Stimulated activated naive CD8-positive, alpha-beta T cell treated with anti-CD3 and anti-CD28 coated beads, Interleukin-15, amount 100 ng/mL, for 72 hours (primary cell): ENCODE data around the gene PHLPP1.

ENCODE experiments used
- ATAC-seq: fragments of 150-1000 bp; cut with Tn5 transposase; 2 replicates; pipeline ENCODE4 v1.10.0; 2021; ENCODE audit warnings: mild to moderate bottlenecking, moderate library complexity
- DNase-seq, 2 donors: peaks; one replicate each; pipeline ENCODE4 v3.0.0; 2021 to 2022
- H3K27ac Mint-ChIP-seq, 2 donors: one replicate each; pipeline ENCODE4 v1.8.0; 2022; ENCODE audit warnings: mild to moderate bottlenecking in 2 of 2, mixed read lengths in 2 of 2, moderate library complexity in 2 of 2
- H3K27me3 Mint-ChIP-seq: one replicate; pipeline ENCODE4 v1.8.0; 2022; ENCODE audit warnings: mixed read lengths
- H3K4me1 Mint-ChIP-seq: one replicate; pipeline ENCODE4 v1.8.0; 2022; ENCODE audit warnings: mild to moderate bottlenecking, mixed read lengths
- H3K4me3 Mint-ChIP-seq, 2 donors: one replicate each; pipeline ENCODE4 v1.8.0; 2022; ENCODE audit warnings: mild to moderate bottlenecking in 2 of 2, mixed read lengths in 2 of 2, moderate library complexity in 1 of 2
- H3K9me3 Mint-ChIP-seq, 2 donors: one replicate each; pipeline ENCODE4 v1.8.0; 2022; ENCODE audit warnings: mixed read lengths in 2 of 2

The PHLPP1 gene

DNA sequence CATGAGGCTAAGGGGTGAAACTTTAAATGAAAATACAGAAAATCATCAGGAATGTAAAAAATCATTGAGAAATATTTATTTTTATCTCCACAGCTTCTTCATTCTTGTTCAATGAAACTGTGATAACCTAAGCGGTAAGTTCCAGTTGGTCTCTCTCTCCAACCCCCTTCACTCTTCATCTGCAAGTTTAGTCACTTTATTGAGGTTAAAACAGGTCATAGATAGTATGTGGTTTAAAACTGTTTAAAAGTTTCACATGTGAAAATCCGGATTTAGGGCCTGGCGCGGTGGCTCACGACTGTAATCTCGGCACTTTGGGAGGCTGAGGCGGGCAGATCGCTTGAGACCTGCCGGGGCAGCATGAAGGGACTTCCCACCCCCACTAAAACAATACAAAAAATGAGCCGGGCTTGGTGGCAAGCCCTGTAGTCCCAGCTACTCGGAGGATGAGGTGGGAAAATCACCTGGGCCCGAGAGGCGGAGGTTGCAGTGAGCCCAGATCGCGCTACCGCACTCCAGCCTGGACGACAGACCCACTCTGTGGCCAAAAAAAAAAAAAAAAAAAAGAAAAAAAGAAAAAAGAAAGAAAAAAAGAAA, 1.6 kb upstream of the PHLPP1 start:
- ATAC-seq (no peak), DNase-seq (no peak)
- Mint-ChIP-seq H3K27me3 (no peaks in the 10 kb centered on the region), H3K9me3 (no peaks in the 10 kb centered on the region), H3K27ac (no peak overlapping the region), H3K4me3 (peak overlapping the region in 1 of 2 donors; percentile 37), H3K4me1 (peaks cover 23% of the 10 kb centered on the region)

DNA sequence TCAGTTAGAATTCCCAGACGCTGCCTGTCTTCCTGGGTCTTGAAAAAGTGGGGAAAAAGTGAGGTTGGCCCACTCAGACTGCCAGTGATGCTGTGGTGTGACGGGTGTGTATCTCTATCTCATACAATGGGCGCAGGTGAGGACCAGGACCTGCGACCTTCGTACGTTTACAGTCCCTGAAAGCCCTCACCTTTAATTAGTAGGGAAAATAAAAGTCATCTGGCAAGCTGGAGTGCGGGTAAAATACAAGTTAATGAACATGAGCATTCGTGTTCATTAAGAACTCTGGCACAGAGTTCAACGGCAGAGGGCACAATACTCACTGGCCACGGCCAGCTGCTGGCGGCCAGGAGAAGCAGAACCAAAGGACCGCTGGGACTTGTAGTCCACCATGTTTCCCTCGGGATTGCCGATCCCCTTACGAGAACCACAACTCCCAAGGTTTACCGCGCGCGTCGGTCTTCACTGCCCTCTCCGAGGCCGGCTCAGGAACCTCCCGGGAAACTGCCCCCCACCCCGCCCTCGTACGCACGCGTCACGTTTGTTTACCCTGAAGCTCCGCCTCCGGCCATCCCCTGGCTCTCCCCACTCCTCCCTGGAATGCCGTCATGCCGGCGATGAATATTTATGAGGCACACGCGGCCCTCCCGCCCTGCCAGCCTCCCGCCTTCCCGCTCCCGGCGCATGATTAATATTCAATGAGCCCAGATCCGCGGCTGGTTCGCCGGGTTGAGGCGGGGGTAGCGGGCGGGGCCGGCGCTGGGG, 488 bp upstream of the PHLPP1 start:
- Mint-ChIP-seq H3K4me1 (peaks cover 34% of the 10 kb centered on the region), H3K9me3 (no peaks in the 10 kb centered on the region), H3K27me3 (no peaks in the 10 kb centered on the region), H3K4me3 (peak overlapping the region; percentile 83 to 84), H3K27ac (peak overlapping the region; percentile 53 to 74)
- ATAC-seq (peak; percentile 74), DNase-seq (peak; percentile 84 to 87)

DNA sequence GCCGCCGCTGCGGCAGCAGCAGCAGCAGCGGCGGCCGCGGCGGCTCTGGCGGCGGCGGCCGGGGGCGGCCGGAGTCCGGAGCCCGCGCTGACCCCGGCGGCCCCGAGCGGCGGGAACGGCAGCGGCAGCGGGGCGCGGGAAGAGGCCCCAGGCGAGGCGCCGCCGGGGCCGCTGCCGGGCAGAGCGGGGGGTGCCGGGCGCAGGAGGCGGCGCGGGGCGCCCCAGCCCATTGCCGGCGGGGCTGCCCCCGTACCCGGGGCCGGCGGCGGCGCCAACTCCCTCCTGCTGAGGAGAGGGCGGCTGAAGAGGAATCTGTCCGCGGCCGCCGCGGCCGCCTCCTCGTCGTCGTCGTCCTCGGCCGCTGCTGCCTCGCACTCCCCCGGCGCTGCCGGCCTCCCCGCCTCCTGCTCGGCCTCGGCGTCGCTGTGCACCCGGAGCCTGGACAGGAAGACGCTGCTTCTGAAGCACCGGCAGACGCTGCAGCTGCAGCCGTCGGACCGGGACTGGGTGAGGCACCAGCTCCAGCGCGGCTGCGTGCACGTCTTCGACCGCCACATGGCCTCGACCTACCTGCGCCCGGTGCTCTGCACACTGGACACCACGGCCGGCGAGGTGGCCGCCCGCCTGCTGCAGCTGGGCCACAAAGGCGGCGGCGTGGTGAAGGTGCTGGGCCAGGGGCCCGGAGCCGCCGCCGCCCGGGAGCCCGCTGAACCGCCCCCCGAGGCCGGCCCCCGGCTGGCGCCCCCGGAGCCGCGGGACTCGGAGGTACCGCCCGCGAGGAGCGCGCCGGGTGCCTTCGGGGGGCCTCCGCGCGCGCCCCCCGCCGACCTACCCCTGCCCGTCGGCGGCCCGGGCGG, 646 bp downstream of the PHLPP1 start:
- peak; percentile 73 to 77 for DNase-seq
- Mint-ChIP-seq H3K9me3 (no peaks in the 10 kb centered on the region), H3K4me1 (peaks cover 45% of the 10 kb centered on the region), H3K27ac (peak overlapping the region in 1 of 2 donors; percentile 63), H3K27me3 (no peaks in the 10 kb centered on the region), H3K4me3 (peak overlapping the region; percentile 83 to 84)
- peak; percentile 64 for ATAC-seq

DNA sequence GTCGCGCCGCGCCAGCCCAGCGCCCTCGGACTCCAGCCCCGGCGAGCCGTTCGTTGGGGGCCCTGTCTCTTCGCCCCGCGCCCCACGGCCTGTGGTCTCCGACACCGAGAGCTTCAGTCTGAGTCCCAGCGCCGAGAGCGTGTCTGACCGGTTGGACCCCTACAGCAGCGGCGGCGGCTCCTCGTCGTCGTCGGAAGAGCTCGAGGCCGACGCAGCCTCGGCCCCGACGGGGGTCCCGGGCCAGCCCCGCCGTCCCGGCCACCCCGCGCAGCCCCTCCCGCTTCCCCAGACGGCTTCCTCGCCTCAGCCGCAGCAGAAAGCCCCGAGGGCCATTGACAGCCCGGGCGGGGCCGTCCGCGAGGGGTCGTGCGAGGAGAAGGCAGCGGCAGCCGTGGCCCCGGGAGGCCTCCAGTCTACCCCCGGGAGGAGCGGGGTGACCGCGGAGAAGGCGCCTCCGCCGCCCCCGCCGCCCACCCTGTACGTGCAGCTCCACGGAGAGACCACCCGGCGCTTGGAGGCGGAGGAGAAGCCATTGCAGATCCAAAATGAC, 1.4 kb downstream of the PHLPP1 start:
- Mint-ChIP-seq H3K27ac (no peak overlapping the region), H3K9me3 (no peaks in the 10 kb centered on the region), H3K27me3 (no peaks in the 10 kb centered on the region), H3K4me3 (peak overlapping the region; percentile 76 to 78), H3K4me1 (peaks cover 48% of the 10 kb centered on the region)
- ATAC-seq = peak; percentile 45
- DNase-seq = peak; percentile 55 to 64

DNA sequence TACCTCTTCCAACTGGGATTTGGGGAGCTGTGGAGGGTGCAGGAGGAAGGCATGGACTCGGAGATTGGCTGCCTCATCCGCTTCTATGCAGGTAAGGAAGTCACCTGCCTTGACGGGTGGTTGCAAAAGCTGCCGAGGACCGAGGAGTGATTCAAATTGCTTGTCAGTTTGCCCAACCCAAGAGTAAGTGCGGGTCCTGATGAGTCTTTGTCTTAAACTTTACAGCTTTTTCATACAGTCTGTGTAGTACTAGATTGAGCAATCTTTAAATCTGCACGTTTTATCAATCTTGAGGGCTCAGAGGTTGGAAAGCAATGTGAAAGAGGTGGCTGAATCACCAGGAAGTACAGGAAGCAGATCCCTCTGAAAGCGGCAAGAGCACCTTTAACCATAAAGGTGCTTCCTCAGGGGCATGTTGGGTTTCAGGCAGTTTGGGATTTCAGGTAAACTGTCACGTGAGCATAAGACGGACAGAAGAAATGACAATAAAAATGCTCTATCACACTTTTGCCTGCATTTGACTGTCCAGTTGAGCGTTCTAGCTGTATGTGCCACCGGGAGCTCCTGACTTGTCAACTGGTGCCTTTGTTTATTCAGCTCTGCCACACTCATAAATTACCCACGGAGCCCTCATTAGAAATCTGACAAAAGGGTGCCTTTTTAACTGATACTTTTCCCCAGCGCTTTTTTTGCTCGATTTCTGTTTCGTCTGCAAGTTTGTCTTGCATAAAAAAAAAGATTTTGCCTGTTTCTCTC, 2.0 kb downstream of the PHLPP1 start:
- peak; percentile 44 for ATAC-seq
- H3K4me3 Mint-ChIP-seq = peak overlapping the region; percentile 76 to 78
- H3K4me1 Mint-ChIP-seq = peaks cover 48% of the 10 kb centered on the region
- DNase-seq = peak; percentile 43 to 46
- peak overlapping the region in 1 of 2 donors; percentile 17 for H3K27ac Mint-ChIP-seq
- no peaks in the 10 kb centered on the region for H3K27me3 Mint-ChIP-seq
- H3K9me3 Mint-ChIP-seq = no peaks in the 10 kb centered on the region

DNA sequence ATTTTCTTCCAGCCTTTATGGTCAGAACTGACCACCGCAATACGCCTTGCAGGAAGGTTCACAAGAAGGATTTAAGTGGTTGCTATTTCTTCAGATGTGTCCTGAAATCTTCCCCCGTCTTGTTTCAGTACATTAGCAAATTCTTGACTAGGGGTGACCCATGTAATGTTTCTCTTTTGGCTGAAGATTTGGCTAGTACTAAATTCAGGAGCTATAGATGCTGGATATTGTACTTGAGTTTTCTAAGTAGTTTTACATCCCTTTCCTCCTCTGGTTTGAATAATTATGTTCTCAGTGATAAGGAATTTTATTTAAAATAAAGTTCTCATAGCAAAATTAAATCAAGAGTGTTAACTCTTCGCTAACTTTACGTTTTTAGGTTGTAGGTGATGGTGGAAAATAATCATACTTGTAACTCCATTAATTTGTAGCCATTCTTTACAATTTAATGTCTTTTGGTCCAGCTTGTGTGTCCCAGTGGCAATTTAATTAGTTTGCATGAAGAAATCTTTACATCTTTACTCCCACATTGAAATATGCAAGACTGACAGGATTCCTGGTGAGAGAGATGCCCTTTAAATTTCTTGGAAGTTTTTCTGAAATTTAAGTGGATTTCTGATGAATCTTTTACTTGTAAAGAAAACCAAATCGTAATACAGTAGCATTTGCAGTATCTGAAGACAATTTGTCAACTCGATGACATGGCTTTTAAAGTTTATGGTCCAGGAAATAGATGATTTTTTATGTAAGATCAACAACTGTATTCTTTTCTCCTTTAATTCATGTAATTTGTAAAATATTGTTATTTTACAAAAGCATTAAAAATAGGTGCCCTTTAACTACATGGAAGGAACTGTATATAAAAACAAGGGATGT, 2.8 kb downstream of the PHLPP1 start:
- Mint-ChIP-seq H3K4me1 (peaks cover 48% of the 10 kb centered on the region), H3K9me3 (no peaks in the 10 kb centered on the region), H3K27me3 (no peaks in the 10 kb centered on the region), H3K4me3 (peak overlapping the region; percentile 76 to 78), H3K27ac (no peak overlapping the region)
- no peak for ATAC-seq
- no peak for DNase-seq

DNA sequence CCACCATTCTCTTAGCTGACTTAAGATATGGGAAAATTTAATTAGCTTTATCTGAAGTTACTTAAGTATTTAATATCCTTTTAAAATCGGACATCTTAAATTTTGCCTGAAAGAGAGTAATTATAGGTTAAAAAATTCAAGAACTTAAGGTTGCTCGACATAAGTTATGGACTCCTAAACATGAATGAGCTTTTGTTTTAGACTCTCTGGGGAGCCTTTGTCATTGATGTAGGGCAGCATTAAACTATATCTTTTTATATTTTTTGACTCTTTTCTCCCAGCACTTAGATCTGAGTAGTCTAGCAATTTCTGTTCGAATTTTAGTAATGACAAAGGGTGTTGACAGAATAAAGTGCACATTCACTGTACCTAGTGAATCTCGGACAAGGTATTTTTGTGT, 4.7 kb downstream of the PHLPP1 start:
- ATAC-seq = no peak
- Mint-ChIP-seq H3K4me3 (no peak overlapping the region), H3K9me3 (no peaks in the 10 kb centered on the region), H3K27ac (no peak overlapping the region), H3K4me1 (peaks cover 55% of the 10 kb centered on the region), H3K27me3 (no peaks in the 10 kb centered on the region)
- DNase-seq = no peak

DNA sequence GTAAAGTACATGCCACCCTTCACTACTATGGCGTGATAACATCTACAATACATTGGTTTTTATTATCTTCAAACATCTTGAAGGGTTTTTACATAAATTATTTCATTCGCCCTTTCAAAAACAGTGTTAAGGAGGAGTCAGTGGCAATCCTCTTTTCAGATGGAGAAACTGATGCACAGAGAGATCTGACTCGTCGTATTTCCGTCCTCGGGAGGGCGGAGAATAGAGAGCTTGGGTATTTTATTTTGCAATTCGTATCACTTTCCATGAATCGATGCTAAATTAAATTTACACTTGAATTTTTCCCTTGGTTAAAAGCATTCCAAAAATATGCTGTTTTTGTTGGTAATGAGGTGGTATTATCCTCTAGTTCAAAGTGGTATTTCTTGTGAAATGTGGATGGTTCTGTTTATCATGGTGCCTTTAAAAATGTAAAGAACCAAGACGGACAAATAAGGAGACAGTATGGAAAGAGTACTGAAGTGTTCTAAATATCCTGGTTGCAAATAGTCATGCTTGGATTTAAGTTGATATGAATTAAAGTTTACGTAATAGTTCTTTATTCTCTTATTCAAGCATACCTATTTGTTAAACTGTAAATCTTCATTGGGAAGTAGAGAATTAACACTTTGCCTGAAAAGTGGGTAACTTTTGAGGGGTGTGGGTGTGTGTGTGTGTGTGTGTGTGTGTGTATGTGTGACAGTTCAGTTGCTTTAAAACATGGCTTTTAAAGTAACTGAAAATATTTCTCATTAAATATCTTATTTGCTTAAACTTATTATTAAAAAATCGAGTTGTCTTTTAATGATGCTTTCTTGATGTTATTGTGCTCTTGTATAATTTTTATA, 5.6 kb downstream of the PHLPP1 start:
- Mint-ChIP-seq H3K4me3 (no peak overlapping the region), H3K27ac (peak overlapping the region in 1 of 2 donors; percentile 43), H3K9me3 (no peaks in the 10 kb centered on the region), H3K4me1 (peaks cover 55% of the 10 kb centered on the region), H3K27me3 (no peaks in the 10 kb centered on the region)
- no peak for DNase-seq
- ATAC-seq = no peak

DNA sequence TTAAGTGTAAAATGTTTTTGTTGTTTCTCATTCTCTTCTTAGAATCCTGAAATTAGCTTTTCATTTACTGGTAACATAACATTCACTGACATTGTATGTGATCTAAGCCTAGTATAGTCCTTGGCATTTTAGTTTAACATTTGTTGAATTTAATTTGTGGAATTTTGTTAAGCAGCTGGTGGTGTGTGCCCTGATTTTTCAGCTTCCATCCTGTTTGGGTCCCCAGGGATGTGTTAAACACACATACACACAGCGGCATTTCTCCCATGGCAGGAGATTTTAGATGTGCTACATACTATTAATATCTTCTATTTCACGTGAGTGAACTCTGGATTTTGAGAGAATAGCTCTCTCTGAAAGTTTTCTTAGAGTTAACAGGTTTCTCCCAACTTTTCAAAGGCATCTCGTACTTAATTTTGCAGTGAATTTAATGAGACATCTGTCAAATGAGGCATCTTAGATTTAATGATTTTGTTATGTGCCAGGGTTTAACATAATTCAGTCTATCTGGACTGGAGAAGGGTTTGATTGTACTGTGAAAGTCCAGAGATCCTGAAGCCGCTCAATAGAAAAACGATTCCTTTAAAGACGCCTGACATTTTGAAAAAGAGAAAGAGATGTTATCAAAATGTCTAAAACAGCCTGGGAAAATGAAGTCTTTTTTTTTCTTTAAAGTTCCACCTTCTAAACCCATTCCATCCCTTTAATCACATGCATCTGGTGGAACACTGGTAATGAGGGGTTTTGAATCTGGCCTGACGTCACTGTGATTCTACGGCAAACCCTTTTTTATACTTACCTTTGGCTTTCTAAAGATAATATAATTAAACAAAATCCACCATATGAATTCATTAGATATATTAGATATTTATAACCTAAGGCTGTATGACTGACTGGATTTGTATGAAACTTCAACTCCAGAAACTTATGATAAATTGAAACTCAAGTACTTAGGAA, 6.8 kb downstream of the PHLPP1 start:
- no peak for DNase-seq
- no peak for ATAC-seq
- Mint-ChIP-seq H3K4me3 (no peak overlapping the region), H3K27ac (no peak overlapping the region), H3K9me3 (no peaks in the 10 kb centered on the region), H3K27me3 (no peaks in the 10 kb centered on the region), H3K4me1 (peaks cover 53% of the 10 kb centered on the region)

DNA sequence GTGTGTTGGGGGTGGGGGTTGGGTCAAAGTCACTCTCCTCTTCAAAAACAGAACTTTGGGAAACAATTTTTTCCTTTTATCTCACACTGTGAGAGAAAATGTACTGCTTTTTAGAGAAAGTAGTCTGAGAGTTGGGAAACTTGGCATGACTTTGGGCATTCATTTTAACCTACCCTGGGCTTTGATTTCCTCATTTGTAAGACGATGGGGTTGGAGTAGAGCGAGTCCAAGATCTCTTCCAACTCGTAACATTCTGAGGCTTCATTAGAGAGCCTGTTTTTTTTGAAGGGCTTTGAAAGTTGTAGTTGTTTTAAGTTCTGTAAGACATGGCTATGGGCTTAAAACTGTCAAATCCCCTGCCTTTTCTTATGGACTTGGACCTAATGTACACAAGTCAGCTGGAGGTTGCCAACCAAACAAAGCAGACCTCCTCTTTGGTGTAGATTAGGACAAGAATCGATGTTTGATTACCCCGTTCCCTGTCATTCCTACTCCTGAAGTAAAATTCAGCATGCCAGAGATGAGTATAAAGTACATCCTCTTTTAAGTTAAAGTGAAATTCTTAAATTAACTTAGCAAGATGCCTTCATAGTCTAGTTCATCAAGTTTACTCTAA, 8.4 kb downstream of the PHLPP1 start:
- H3K27ac Mint-ChIP-seq = no peak overlapping the region
- H3K27me3 Mint-ChIP-seq = no peaks in the 10 kb centered on the region
- no peak for DNase-seq
- no peaks in the 10 kb centered on the region for H3K9me3 Mint-ChIP-seq
- H3K4me1 Mint-ChIP-seq = peaks cover 37% of the 10 kb centered on the region
- ATAC-seq = no peak
- no peak overlapping the region for H3K4me3 Mint-ChIP-seq

DNA sequence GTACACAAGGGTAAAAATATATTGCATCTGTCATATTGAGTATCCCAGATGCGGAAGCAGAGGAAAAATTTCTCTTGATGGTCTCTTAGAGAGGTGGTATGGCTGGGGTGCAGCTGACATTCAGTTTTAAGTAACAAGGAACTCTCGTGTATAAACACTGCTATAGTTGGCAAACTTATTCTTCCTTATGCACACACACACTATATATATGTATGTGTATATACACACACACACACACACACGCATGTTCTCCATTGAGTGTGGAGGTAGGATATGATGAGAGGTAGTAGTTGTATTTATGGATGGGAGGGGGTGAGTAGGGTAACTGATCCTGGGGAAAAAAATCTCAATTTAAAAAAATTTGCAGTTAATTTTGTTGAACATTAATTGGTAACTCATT, 10.6 kb downstream of the PHLPP1 start:
- DNase-seq (no peak), ATAC-seq (no peak)
- no peaks in the 10 kb centered on the region for H3K9me3 Mint-ChIP-seq
- H3K27ac Mint-ChIP-seq = no peak overlapping the region
- H3K27me3 Mint-ChIP-seq = no peaks in the 10 kb centered on the region
- H3K4me3 Mint-ChIP-seq = no peak overlapping the region
- H3K4me1 Mint-ChIP-seq = peaks cover 17% of the 10 kb centered on the region

DNA sequence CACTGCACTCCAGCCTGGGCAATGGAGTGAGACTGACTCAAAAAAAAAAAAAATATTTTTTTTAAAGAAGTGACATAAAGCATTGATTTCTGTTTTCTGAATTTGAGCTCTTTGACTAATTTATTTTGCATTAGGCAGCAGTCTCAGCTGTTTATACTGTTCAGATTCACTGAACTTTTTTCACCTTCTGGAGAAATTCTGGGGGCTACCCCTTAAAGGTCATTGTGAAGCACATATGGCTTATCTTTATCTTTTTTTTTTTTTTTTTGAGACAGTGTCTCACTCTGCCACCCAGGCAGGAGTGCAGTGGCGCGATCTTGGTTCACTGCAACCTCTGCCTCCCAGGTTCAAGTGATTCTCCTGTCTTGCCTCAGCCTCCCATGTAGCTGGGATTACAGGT, 12.9 kb downstream of the PHLPP1 start:
- Mint-ChIP-seq H3K9me3 (peaks cover 6 to 17% of the 10 kb centered on the region in 2 donors), H3K4me1 (peaks cover 11% of the 10 kb centered on the region), H3K27me3 (no peaks in the 10 kb centered on the region), H3K4me3 (no peak overlapping the region), H3K27ac (no peak overlapping the region)
- DNase-seq (no peak), ATAC-seq (no peak)
